Adrenal gland (tissue), 12 donors: ENCODE results near the gene NUDT15. TPM values are rescaled to one million over a fixed set of nuclear protein-coding genes. Genes with fewer than 3 reads are reported as not detected.
A peak's percentile ranks its signal among the peaks of the same experiment; 100 is the strongest.

Source experiments
- DNase-seq, 7 donors: peaks; one replicate each; pipeline ENCODE4 v3.0.0-alpha.2; 2019 to 2020
- H3K27ac ChIP-seq, 5 donors: fragments of 200-600 bp; sonication (generic) in 4 of 5; 1 replicate in 3 of 5; 2 replicates in 2 of 5; pipeline versions ENCODE4 v1.5.1 to v1.8.0; 2016 to 2020; ENCODE audit warnings: mild to moderate bottlenecking in 1 of 5
- H3K27me3 ChIP-seq: fragments of 200-600 bp; 2 replicates; pipeline ENCODE4 v1.8.0; 2021
- H3K36me3 ChIP-seq, 2 donors: fragments of 200-600 bp; replicated peaks in 1 of 2; 1 replicate in 1 of 2; 2 replicates in 1 of 2; pipeline versions ENCODE4 v1.5.1 to v1.8.0; 2018 to 2022
- H3K4me1 ChIP-seq, 2 donors: fragments of 200-600 bp; replicated peaks in 1 of 2; 1 replicate in 1 of 2; 2 replicates in 1 of 2; pipeline versions ENCODE4 v1.5.1 to v1.8.0; 2018 to 2021
- H3K4me3 ChIP-seq, 4 donors: fragments of 200-600 bp; sonication (generic) in 3 of 4; one replicate each; pipeline ENCODE4 v1.5.1; 2016 to 2018
- H3K9me3 ChIP-seq, 3 donors: fragments of 200-600 bp; sonication (generic) in 1 of 3; replicated peaks in 1 of 3; 1 replicate in 2 of 3; 2 replicates in 1 of 3; pipeline versions ENCODE4 v1.5.1 to v1.8.0; 2016 to 2021
- POLR2A ChIP-seq, 2 donors: fragments of 450-650 bp; IDR thresholded peaks; one replicate each; pipeline ENCODE4 v1.6.1; 2017; ENCODE audit warnings: antibody characterized with exemption in 2 of 2, mild to moderate bottlenecking in 2 of 2, moderate library complexity in 1 of 2
- WGBS, 4 donors: extraction: QIAGEN DNeasy Blood & Tissue Kit in 2 of 4; methylation state at CpG; one replicate each; pipeline versions ENCODE4 v1.1.5 to v1.1.7; 2013 to 2017; 5-methylcytosine and 5-hydroxymethylcytosine counted together
- intact Hi-C, 2 donors: fragments of 100-400 bp; cut with DNase I; formaldehyde crosslinking; loops; one replicate each; pipeline versions ENCODE4 v1.14.1 to v1.15.0; 2022 to 2023
- polyA plus RNA-seq, 3 donors: library from polyadenylated mRNA; stranded (reverse); fragments of 200-250 nt in 2 of 3; fragments of 350-450 nt in 1 of 3; fragmentation: Illumina TruSeq in 1 of 3; extraction: RNeasy Lipid Tissue Mini Kit (QIAGEN cat#74804) in 1 of 3; gene quantifications; one replicate each; pipeline ENCODE4 v1.2.3, GENCODE V29; 2013 to 2014
- total RNA-seq, 9 donors: library from RNA; depleted of rRNA in 4 of 9; stranded (reverse); fragments of >200 nt in 4 of 9; fragments of 120-200 nt in 1 of 9; fragmentation: NEBNext Ultra II Directional in 1 of 9; extraction: Animal tissue kit (Norgen Biotek cat#: 25700) in 1 of 9; gene quantifications; one replicate each; pipeline versions ENCODE4 v1.1.0 to v1.2.4, GENCODE V29; 2013 to 2023
- TF ChIP-seq, protein P1 (sequence below), 6 experiments: fragments of 450-650 bp in 4 of 6; fragments of 200-600 bp in 2 of 6; sonication (generic) in 1 of 6; IDR thresholded peaks; 1 replicate in 5 of 6; 2 replicates in 1 of 6; pipeline versions ENCODE4 v1.5.1 to v1.8.0; 2016 to 2021; ENCODE audit warnings: antibody characterized with exemption in 6 of 6, mild to moderate bottlenecking in 2 of 6, moderate library complexity in 1 of 6
- donor health status: healthy with polysubstance abuse.
- donor health status: Bipolar disorder and iron deficiency.
- donor health status: DM: yes; HTN: yes; CAD: no.
- donor health status: DM: no; HTN: no; CAD: no.
- donor health status: DM: no; HTN: no; CAD: no.
- donor health status: DM: yes; HTN: yes; CAD: no.

Gene NUDT15
- total and polyA plus RNA-seq, 12 donors: 4.0 to 20.1 (median 12.0) TPM

DNA sequence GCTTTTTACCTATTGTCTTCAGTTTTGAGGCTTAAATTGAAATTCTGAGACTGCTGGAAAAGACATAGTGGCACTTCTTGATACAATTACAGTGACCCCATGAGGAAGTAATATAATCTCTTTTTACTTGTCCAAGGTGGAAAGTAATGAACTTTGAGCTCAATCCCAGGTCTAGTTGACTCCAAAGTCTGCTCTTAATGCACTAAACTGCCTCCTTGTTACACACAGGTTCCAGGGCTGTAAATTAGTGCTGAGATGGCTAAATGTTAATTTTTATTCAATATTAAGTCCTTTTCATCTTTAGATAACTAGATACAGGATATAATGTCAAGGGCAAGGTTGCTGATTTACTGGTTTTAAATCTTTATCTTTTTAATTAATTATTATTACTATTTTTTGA, 2.5 kb downstream of the NUDT15 start:
- TF ChIP-seq, protein P1, sequence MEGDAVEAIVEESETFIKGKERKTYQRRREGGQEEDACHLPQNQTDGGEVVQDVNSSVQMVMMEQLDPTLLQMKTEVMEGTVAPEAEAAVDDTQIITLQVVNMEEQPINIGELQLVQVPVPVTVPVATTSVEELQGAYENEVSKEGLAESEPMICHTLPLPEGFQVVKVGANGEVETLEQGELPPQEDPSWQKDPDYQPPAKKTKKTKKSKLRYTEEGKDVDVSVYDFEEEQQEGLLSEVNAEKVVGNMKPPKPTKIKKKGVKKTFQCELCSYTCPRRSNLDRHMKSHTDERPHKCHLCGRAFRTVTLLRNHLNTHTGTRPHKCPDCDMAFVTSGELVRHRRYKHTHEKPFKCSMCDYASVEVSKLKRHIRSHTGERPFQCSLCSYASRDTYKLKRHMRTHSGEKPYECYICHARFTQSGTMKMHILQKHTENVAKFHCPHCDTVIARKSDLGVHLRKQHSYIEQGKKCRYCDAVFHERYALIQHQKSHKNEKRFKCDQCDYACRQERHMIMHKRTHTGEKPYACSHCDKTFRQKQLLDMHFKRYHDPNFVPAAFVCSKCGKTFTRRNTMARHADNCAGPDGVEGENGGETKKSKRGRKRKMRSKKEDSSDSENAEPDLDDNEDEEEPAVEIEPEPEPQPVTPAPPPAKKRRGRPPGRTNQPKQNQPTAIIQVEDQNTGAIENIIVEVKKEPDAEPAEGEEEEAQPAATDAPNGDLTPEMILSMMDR (IDR thresholded peaks at IDR 0.05): no peak
- no peak for TF ChIP-seq POLR2A (IDR thresholded peaks at IDR 0.05)
- peaks cover 9 to 17% of the 10 kb centered on the region in 2 donors for H3K4me1 ChIP-seq
- no peaks in the 10 kb centered on the region for H3K9me3 ChIP-seq
- intact Hi-C loops: no loop called here
- no peaks in the 10 kb centered on the region for H3K27me3 ChIP-seq
- H3K27ac ChIP-seq: no peak overlapping the region
- H3K4me3 ChIP-seq: no peak overlapping the region
- no peaks in the 10 kb centered on the region for H3K36me3 ChIP-seq
- DNase-seq: no peak

DNA sequence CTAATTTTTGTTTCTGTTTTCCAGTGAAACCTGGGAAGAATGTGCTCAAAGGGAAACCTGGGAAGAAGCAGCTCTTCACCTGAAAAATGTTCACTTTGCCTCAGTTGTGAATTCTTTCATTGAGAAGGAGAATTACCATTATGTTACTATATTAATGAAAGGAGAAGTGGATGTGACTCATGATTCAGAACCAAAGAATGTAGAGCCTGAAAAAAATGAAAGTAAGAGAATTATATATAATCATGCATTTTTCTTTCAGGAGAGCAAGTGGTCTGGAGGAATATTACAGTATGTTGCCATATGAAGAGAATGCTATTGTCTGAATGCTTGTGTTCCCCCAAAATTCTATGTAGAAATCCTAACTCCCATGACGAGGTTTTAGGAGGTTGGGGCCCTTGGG, 3.4 kb downstream of the NUDT15 start:
- no peak for DNase-seq
- H3K4me1 ChIP-seq: peaks cover 9 to 17% of the 10 kb centered on the region in 2 donors
- WGBS, 4 donors: 82 to 100% (median 88%) methylated on average over 1 of the region's 1 CpG
- no peak overlapping the region for H3K4me3 ChIP-seq
- no peaks in the 10 kb centered on the region for H3K9me3 ChIP-seq
- intact Hi-C loops: no loop called here
- no peak for TF ChIP-seq POLR2A (IDR thresholded peaks at IDR 0.05)
- TF ChIP-seq, protein P1 (IDR thresholded peaks at IDR 0.05): no peak
- H3K36me3 ChIP-seq: no peaks in the 10 kb centered on the region
- no peaks in the 10 kb centered on the region for H3K27me3 ChIP-seq
- H3K27ac ChIP-seq: no peak overlapping the region

DNA sequence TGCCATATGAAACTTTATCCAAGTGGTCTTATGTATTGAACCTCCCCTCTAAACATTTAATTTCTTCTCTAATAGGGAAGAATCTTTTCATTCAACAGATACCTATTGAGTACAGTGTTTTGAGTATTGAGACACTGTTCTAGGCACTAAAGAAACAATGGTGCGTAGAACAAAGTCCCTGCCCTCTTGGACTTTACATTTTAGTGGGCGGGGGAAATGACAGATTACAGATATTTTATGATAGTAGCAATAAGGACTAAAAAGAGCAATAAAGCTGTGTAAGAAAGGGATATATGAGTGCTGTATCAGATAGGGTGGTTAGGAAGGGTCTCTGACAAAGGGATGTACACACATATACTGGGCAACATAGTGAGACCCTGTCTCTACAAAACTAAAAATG, 5.4 kb downstream of the NUDT15 start:
- Histone ChIP-seq H3K36me3 (no peaks in the 10 kb centered on the region), H3K27me3 (no peaks in the 10 kb centered on the region), H3K27ac (peak overlapping the region in 1 of 5 donors; percentile 26), H3K4me3 (no peak overlapping the region), H3K4me1 (peaks cover 4 to 11% of the 10 kb centered on the region in 2 donors), H3K9me3 (no peaks in the 10 kb centered on the region)
- WGBS, 4 donors: 95 to 99% (median 98%) methylated on average over 2 of the region's 2 CpGs
- intact Hi-C loops: no loop called here
- TF ChIP-seq POLR2A (IDR thresholded peaks at IDR 0.05): no peak
- TF ChIP-seq, protein P1 (IDR thresholded peaks at IDR 0.05): no peak
- DNase-seq: no peak

DNA sequence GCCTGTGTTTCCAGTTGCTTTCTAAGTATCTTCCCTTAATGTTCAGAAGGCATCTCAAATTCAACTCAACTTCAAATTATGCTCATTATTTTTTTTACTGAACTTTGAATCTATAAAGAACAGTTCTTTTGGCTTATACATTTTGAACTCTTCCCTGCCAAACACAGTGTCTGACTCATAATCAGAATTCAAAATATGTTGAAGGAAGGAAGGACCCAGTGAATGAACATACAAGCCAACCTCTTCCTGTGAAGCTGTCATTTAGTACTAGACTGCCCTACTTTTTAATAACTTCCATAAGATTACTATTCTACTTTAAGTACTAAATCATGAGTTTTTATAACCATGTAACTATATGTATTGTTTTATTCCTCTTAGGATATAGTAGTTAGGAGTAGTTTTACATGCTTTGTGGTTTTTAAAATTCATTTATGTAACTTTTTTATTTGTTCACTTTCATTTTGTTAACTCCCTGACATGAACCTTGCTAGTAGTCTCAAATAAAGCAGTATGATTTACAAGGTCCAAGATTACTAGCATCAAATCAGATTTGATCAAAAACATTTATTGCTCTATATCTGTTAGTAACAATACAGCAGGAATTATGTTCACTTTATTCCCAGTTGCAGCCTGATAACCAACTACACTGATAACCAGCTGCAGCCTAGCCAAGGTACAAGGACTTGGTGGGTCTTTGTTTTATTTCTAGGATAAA, 6.4 kb downstream of the NUDT15 start:
- DNase-seq: no peak
- no peaks in the 10 kb centered on the region for H3K9me3 ChIP-seq
- intact Hi-C loops: no loop called here
- peaks cover 0 to 7% of the 10 kb centered on the region in 2 donors for H3K36me3 ChIP-seq
- H3K4me1 ChIP-seq: peaks cover 0 to 7% of the 10 kb centered on the region in 2 donors
- H3K4me3 ChIP-seq: no peak overlapping the region
- H3K27me3 ChIP-seq: no peaks in the 10 kb centered on the region
- peak overlapping the region in 2 of 5 donors; percentile 26 to 49 for H3K27ac ChIP-seq
- TF ChIP-seq, protein P1 (IDR thresholded peaks at IDR 0.05): no peak
- TF ChIP-seq POLR2A (IDR thresholded peaks at IDR 0.05): no peak
